DMS114 treated with DMSO at 0.1 percent for 48 hours (cell line): Measurements from ENCODE around the gene CAPNS1.
"Not testable (repeated sequence)": the region's sequence is repeated elsewhere in the genome, so short reads cannot be mapped to it uniquely, and the experiment has no call there.

ENCODE experiments used
- DNase-seq: peaks from one replicate; lab custom pipeline; 2025; ENCODE audit not compliant: unreplicated experiment; lab: John Stamatoyannopoulos, UW

CAPNS1 gene

DNA sequence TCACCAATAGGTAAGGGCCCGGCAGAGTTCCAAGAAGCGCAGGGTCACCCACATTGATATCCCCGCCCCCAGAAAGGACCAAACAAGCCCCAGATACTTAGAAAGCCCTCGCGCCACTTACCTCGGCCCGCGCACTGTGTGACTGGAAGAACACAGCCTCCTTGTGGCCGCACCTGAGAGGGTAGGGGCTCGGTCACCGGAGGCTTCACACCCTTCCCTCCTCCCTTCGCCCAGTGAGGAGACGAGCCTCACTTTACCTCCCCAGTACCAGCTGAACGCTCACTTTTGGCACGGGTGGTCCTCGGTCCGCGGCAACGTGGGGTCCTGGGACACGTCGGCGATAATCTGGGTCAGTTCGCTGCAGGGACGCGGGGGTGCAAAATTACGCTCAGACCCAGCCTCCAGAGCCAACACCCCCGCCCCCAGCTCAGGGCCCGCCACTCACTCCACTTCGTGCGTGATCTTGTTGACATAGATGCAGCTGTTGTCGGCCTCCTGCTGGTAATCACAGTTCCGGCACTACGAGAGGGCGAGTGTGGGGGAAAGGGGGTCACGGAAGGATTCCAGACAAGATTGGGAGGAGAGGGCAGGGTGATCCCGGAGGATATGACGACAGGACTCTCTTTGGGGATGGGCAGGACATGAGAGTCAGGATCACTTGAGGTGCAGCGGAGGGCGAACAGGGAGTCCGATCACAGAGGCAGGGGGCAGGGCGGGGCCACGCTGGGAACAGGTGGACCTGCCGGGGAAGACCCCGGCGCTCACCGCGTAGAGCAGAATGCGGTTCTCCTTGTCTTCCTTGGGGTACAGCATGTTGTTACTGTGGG lies 25.8 kb upstream of the CAPNS1 start:
- no peak for DNase-seq

DNA sequence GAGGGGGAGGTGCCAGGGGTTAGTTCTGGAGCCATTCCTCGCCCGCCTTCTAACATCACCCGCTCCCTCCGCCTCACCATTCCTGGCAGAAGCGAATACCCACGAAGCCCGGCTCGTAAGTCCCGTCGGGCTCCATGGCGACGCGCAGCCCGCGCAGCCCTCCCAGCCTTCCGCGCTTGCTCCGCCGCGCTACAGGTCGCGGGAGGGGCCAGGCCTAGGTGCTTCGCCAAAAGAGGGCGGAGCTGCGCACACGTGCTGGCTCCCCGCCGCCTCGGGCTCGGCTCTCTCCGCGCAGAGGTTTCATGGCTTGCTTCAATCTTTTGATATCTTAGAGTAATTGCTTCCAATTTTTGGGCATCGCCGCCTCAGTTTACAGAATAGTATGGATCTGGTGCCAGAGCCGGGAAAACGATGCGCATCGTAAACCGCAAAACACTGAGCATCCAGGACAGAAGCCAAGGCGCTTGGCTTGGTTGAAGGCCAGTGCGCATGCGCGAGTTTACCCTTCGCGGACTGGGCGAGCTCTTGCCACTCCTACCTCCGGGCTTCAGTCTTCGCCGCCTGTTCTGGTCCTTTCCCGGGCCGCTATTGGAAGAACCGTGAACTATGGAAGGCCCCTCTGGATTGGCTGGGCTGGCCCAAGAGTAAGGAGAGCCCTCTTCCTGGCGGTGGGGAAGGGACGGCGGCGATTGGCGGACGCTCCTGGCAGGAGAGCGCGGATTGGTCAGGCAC lies 25.0 kb upstream of the CAPNS1 start, which contains the start of gene POLR2I:
TSS of gene POLR2I (minus strand) at position 155 of the 732 bp plus-strand sequence. CDS start at position 136, 19 bp downstream.
- DNase-seq, result peak; percentile 99

DNA sequence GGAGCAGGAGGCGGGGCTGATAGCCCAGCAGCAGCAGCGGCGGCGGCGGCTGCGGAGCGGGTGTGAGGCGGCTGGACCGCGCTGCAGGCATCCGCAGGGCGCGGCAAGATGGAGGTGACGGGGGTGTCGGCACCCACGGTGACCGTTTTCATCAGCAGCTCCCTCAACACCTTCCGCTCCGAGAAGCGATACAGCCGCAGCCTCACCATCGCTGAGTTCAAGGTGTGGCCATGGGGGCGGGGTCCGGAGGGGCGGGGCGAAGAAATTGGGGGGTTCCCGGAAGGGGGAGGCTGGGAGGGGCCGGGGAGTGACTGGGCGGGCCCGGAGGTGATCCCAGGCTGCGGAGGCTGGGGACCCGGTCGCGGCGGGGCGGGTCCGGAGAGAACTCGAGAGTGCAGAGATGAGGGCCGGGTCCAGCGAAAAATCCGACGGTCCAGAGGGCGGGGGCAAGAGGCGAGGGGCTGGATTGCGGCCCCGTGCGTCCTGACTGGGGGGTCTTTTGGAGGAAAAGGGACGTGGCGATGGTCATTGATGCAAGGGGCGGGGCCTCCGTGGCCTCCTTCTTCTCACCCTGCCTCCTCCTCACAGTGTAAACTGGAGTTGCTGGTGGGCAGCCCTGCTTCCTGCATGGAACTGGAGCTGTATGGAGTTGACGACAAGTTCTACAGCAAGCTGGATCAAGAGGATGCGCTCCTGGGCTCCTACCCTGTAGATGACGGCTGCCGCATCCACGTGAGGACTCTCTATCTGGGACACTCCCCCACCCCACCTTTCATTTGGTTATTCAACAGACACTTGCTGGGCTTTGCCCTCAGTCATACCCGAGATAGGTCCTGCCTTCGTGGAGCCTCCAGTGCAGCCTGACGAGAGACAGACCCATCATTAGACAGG lies 24.2 kb upstream of the CAPNS1 start, which contains the start of gene TBCB:
TSS of gene TBCB (plus strand) at position 16 of the 891 bp plus-strand sequence. CDS start at position 109, 93 bp downstream.
- no peak for DNase-seq

DNA sequence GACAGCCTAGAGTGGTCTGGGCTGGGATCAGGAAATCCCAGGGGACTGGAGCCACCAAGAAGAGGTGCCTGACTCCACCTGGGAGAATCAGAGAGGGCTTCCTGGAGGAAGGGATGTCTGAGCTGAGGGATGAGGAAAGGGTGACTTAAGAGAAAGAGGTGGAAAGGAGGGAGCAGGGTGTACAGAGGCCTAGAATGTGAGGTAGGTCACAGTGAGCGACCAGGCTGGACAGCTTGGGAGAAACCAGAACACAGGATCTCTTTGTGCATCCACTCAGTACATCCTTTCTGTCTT lies 23.6 kb upstream of the CAPNS1 start:
- no peak for DNase-seq

DNA sequence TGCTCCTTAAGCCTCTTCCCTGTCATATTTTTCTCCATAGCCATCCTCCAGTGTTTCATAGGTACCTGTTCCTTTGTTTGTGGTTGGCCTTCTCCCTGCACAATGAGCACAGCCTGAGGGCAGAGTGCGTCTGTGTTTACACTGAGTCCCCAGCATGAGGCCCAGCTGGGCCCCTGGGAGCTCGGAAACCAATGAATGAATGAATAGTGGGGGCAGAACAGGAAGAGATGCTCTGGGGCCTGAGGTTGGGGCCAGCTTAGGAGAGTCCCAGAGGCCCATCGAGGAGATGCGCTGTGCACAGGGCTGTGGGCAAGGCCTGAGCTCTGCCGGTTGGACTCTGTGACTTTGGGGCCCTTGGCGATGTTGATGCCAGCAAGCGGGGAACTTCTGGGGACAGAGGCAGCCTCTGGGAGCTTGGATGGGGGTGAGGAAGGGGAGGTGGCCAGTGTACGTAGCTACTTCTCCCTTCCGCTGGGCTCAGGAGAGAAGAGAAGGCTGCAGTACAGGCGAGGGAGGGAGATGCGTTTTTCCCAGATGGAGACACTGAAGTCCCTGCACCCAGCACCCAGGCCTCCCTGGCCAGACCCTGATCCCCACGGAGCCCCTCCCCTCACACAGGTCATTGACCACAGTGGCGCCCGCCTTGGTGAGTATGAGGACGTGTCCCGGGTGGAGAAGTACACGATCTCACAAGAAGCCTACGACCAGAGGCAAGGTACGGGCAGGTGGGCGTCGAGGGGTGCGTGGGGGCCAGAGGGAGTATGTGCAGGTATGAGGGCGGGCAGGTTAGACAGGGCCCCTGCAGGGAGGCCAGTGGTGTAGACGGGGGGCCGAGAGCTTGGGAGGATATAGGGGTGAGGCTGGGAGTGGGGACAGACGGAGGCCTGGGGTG lies 19.5 kb upstream of the CAPNS1 start:
- no peak for DNase-seq

DNA sequence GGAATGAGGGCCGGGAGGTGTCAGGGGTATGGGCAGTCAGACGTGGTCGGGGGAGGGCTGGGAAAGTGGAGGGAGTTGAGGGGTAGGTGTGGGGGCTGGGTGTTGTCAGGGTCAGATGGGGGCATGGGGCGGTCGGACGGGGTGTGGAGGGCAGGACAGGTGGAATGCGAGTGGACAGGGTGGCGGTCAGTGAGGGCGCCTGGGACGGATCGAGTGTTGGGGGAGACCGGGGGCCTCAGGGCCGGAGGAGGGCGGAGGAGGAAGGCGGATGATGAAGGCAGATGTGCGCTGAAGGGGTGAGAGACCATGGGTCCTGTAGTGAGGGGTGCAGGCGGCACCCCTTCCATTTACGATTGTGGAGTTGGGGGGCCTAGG lies 18.9 kb upstream of the CAPNS1 start:
- no peak for DNase-seq

DNA sequence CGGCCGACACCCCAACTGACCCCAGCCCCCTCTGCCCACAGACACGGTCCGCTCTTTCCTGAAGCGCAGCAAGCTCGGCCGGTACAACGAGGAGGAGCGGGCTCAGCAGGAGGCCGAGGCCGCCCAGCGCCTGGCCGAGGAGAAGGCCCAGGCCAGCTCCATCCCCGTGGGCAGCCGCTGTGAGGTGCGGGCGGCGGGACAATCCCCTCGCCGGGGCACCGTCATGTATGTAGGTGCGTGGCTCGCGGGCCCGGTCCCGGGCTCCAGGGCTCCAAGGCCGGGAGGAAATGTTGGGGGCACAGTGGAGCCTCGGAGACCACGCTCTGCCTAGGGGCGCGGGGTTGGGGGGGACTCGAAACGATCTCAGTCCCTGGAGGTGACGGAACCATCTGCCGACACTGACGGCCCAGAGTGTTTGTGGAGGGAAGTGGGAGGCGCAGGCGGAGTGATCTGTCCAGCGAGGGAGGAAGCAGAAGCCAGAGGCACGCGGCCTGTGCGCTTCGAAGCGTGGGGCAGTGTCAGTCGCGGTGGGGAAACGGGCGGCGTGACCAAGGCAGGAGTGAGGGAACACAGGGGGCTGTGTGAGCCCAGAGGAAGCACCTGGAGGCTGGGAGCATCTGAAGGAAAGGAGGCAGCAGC lies 18.3 kb upstream of the CAPNS1 start:
- DNase-seq, result no peak

DNA sequence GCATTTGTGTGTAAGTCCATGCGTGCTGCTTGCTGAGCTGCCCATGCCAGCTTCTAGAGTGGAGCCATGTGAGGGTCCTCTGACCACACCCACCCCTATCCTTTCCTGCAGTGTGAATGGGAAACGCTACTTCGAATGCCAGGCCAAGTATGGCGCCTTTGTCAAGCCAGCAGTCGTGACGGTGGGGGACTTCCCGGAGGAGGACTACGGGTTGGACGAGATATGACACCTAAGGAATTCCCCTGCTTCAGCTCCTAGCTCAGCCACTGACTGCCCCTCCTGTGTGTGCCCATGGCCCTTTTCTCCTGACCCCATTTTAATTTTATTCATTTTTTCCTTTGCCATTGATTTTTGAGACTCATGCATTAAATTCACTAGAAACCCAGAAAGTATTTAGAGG lies 14.3 kb upstream of the CAPNS1 start:
- no peak for DNase-seq

DNA sequence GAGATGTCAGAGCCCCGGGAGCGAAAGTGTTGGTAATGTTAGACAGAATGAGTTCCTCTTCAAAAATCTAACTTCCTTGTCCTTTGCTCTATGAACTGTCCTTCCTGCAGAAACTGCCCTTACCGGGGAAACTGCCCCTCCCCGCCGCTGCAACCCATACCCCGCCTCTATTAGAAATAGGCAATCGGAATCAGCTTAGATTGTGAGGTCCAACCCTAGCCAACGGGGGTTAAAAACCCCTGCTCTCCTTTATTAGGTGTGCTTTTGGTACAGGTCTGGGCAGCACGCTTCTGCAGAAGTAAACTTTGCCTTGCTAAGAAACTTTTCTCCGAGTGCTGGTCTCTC lies 11.5 kb upstream of the CAPNS1 start:
- DNase-seq, result no peak

DNA sequence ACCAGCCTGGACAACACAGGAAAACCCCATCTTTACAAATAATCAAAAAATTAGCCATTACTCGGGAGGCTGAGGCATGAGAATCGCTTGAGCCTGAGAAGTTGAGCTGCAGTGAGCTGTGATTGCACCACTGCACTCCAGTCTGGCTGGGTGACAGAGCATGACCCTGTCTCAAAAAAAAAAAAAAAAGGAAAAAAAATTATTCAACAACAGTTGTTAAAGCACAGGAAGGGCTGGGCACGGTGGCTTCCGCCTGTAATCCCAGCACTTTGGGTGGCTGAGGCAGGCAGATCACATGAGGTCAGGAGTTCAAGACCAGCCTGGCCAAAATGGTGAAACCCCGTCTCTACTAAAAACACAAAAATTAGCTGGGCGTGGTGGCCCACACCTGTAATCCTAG lies 8.6 kb upstream of the CAPNS1 start:
- not testable (repeated sequence) for DNase-seq

DNA sequence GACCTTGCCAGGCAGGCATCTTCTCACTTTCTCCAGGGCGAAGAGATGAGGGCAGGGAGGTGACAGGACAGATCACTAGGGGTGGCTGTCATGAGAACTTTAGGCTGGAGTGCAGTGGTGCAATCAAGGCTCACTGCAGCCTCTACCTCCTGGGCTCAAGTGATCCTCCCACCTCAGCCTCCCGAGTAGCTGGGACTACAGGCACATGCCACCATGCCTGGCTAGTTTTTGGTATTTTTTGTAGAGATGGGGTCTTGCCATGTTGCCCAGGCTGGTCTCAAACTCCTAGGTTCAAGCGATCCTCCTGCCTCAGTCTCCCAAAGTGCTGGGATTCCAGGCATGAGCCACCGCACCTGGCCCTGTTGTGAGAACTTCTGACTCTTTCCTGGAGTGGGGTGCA lies 5.0 kb upstream of the CAPNS1 start:
- not testable (repeated sequence) for DNase-seq

DNA sequence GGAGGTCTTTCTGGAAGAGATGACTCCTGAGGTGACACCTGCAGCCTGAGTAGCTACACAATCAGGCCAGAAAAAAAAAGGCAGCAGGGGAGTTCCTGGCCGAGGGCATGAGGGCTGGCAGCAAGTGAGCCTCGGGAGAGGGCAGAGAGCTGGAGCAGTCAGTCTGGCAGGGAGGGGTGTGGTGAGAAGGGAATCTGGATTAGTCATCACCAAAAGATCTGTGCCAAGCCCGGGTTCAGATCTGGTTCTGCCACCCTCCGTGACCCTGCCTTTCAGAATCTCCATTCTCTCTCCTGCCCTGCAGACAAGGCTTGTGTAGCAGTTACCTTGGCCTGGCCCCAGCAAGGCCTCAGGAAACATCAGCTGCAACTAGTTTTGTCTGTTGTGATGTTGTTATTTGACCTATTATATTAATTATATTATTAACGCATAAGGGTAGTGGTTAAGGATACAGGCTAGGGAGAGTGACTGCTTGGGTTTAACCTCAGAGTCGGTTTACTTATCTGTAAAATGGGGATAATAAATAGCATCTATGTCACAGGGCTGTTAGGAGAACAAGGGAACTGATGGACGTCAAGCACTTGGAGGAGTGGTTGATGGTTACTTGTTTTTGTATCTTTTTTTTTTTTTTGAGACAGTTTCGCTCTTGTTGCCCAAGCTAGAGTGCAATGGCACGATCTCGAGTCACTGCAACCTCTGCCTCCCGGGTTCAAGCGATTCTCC lies 2.7 kb upstream of the CAPNS1 start:
- DNase-seq, result no peak

DNA sequence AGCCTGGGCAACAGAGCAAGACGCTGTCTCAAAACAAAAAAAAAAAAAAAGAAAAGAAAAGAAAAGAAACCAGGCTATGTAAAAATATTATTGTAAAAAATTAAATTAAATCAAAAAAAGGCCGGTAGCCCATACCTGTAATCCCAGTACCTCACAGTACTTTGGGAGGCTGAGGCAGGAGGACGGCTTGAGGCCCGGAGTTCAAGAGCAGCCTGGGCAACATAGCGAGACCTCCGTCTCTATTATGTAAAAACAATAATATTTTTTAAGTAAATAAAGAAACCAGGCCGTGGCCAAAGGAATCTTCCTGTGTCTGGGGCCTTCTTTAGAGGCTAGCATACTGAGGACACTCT lies 770 bp upstream of the CAPNS1 start:
- no peak for DNase-seq

DNA sequence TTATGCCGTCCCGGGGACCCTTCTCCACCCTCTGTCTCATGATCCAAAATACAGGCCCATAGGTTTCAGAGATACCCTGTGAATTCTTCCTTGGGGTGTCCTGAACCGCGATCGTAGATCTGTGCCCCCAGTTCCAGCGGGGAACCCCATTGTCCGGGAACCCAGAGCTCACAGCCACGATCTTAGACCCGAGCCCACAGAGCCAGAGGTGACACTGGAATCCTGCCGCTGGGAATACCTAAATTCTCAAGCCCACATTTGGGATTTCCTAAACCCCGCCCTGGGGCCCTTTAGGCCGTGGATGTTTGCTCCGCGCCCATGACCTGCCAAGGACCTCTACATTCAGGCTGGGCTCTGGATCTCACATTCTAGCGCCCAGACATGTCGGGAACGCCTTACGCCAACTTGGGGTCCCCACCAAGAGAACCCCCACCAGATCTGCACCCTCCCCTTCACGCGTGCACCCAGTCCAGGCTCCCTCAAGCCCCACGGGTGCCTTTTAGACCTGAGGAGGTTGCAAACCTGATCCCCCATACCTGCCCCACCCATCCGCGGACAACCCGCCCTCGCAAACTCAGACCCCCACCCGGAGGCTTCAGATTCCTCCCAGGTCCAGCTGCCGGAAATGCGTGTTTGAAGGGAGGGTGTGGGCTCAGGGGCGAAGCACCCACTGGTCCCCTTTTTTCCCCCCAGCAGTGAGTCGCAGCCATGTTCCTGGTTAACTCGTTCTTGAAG lies 605 bp downstream of the CAPNS1 start:
- DNase-seq, result peak; percentile 59

DNA sequence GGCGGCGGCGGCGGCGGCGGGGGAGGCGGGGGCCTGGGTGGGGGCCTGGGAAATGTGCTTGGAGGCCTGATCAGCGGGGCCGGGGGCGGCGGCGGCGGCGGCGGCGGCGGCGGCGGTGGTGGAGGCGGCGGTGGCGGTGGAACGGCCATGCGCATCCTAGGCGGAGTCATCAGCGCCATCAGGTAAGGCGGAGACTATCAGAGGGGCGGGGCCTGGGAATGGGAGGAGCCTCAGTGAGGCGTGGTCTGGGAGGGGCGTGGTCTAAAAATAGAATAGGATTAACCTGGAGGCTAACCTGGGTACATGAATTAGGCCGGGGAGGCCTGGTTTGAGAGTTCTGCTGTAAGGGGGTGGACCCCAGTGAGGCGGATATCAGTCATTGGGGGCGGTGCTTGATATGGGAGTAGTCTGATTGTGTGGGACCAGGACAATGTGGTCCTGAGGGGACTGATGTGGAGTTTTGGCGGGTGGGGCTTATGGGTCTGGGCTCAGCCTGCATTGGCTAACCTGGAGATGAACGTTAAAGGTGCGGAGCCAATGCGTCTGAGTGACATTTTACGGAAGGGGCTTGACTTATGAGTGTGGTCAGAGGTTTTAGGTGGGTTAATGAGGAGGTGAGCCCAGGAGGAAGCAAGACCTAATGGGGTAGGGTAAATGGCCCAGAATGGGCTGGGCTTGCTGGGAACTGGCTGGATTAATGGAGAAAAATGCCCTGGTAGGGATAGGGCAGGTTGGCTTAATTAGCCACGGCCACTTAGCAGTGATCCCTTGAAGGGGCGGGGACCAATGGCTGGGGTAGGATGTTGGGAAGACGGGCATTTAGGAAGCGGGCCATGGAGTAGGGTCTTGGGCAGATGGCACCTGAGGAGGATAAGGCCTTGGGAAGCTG lies 1.4 kb downstream of the CAPNS1 start:
- DNase-seq, result peak; percentile 66

DNA sequence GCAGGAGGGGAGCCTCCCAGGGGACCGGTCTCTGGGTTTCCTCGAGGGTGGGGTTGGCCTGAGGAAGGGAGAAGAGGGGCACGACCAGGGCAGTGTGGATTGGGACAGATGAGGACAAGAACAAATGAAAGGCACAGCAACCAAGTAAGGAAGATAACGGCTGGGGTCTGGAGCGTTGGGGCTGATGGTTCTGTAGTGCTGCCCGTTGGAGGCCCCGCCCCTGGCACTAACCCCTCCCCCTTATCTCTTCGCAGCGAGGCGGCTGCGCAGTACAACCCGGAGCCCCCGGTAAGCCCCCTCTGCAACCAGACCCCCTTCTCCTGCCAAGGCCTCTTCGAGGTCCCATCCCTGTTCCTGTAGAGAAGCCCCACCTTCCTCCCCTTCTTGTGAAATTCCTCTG lies 2.2 kb downstream of the CAPNS1 start:
- no peak for DNase-seq

DNA sequence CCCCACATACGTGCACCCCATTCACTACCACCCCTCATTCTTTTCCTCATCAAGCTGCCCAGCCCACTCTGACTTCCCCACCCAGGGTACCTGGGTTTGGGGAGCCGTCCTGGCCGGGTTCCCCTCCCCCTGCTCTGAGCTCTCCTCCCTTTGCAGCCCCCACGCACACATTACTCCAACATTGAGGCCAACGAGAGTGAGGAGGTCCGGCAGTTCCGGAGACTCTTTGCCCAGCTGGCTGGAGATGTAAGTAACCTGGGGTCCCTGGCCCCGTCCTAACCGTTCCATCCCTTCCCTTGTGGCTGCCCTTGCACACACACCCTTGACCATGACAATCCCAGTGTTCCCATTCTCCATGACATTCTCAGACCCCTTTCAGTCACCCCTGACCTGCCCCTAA lies 2.6 kb downstream of the CAPNS1 start:
- no peak for DNase-seq

DNA sequence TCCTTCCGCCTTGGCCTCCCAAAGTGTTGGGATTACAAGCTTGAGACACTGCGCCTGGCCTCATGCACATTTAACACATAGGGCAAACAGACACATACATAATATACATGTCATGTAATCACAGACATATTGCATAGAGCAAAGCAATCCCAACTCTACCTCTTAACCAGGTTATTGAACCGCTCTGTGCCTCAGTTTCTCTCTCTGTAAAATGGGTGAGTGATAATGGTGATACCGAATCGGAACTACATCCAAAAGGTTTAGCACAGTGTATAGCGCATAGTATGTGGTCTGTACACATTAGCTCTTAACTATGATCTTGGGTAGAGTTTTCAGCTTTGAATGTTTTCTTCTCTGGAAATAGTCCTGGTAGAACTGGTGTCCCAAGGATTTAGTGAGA lies 4.8 kb downstream of the CAPNS1 start:
- DNase-seq, result no peak
